ENCODE measurements around the gene MMS22L. TPM values are rescaled to one million over a fixed set of nuclear protein-coding genes. Genes with fewer than 3 reads are reported as not detected.

Gene MMS22L
- total RNA-seq, 4 donors from 2014 or later = 7.7 to 26.4 (median 12.1) TPM

DNA sequence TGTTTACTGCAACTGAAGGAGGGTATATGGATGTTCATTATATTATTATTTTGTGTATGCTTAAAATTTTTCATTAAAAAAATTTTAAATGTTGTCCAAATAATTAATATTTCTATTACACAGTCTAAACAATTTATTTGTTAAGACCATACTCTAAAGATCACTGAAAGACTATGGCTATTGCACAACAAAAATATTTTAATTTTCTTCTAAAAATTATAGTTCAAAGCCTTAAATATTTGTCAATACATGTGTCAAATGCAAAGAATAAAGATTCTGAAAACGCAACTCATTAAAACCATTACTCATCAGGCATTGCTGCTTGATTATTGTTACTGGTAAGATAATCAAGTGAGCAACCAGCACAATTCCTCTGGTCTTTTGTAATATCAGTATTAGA lies 2.2 kb downstream of the MMS22L start:
- no peak overlapping the region for H3K4me3 ChIP-seq
- no peaks in the 10 kb centered on the region for H3K27me3 ChIP-seq
- H3K36me3 ChIP-seq = no peaks in the 10 kb centered on the region
- H3K9me3 ChIP-seq = no peaks in the 10 kb centered on the region
- TF ChIP-seq, protein P1, sequence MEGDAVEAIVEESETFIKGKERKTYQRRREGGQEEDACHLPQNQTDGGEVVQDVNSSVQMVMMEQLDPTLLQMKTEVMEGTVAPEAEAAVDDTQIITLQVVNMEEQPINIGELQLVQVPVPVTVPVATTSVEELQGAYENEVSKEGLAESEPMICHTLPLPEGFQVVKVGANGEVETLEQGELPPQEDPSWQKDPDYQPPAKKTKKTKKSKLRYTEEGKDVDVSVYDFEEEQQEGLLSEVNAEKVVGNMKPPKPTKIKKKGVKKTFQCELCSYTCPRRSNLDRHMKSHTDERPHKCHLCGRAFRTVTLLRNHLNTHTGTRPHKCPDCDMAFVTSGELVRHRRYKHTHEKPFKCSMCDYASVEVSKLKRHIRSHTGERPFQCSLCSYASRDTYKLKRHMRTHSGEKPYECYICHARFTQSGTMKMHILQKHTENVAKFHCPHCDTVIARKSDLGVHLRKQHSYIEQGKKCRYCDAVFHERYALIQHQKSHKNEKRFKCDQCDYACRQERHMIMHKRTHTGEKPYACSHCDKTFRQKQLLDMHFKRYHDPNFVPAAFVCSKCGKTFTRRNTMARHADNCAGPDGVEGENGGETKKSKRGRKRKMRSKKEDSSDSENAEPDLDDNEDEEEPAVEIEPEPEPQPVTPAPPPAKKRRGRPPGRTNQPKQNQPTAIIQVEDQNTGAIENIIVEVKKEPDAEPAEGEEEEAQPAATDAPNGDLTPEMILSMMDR (IDR thresholded peaks at IDR 0.05) = no peak
- H3K27ac ChIP-seq = no peak overlapping the region
- DNase-seq = no peak
- peaks cover 0 to 10% (median 0%) of the 10 kb centered on the region in 4 donors for H3K4me1 ChIP-seq

DNA sequence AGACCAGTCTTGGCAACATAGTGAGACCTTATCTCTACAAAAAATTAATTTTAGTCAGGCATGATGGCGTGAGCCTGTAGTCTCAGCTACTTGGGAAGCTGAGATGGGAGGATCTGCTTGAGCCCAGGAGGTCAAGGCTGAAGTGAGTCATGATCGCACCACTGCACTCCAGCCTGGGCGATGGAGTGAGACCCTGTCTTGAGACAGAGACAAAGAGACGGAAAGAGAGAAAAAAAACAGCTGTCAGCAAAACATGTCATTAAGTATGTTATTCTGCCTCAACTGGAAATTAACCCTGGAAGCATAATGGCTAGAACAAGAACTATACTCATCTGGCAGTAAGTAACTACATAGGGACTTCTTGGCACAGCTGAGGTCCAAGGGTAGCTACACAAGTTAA lies 7.2 kb downstream of the MMS22L start:
- Histone ChIP-seq H3K27ac (no peak overlapping the region), H3K4me3 (no peak overlapping the region), H3K36me3 (peaks cover 0 to 10% (median 0%) of the 10 kb centered on the region in 3 donors)

DNA sequence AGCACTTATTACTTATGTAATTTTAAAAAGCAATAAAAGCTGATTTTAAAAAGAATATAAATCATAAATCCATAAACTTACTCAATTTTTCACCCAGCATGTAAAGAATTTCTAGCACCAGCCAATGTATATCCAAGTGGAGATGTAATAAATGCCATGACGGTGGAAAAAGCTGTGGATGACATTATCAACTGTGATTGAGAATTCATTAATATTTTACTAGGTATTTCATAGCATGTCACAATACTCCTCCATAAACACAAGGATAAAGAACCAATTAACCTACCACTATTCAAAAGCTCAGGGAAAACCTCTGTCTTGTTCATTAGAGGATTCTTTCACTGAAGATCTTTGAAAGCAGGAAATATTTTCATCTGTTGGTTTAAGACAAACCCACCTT lies 13.2 kb downstream of the MMS22L start:
- Histone ChIP-seq H3K9me3 (no peaks in the 10 kb centered on the region), H3K27ac (no peak overlapping the region), H3K4me3 (no peak overlapping the region), H3K27me3 (no peaks in the 10 kb centered on the region), H3K4me1 (no peaks in the 10 kb centered on the region), H3K36me3 (peaks cover 0 to 10% (median 0%) of the 10 kb centered on the region in 3 donors)
- no peak for TF ChIP-seq POLR2A (IDR thresholded peaks at IDR 0.05)
- TF ChIP-seq, protein P1 (IDR thresholded peaks at IDR 0.05) = no peak
- DNase-seq = no peak

More for the DNA sequence above, 7.2 kb downstream of the MMS22L start:
- no peaks in the 10 kb centered on the region for H3K4me1 ChIP-seq
- no peaks in the 10 kb centered on the region for H3K27me3 ChIP-seq
- DNase-seq = no peak
- TF ChIP-seq, protein P1 (IDR thresholded peaks at IDR 0.05) = no peak
- TF ChIP-seq POLR2A (IDR thresholded peaks at IDR 0.05) = no peak
- H3K9me3 ChIP-seq = no peaks in the 10 kb centered on the region

DNA sequence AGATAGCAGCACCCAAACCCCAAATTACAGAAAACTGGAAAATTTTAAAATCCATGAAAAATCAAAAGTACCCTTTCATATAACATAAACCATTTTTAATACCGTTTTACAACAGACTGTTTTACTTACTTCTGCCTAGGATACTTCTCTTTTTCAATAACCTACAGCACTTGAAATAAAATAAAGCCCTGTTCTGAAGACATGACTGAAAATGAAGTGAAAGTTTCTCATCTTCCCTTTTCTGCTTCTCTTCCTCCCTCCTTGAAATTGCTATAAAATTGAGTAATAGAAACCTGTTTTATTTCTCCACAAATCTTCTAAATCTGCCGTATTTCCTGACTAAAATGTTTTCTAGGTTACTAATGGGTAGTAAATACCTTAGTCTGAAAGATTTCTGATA lies 20.3 kb downstream of the MMS22L start:
- Histone ChIP-seq H3K27me3 (no peaks in the 10 kb centered on the region), H3K27ac (no peak overlapping the region), H3K4me1 (no peaks in the 10 kb centered on the region), H3K4me3 (no peak overlapping the region), H3K36me3 (peaks cover 0 to 9% (median 0%) of the 10 kb centered on the region in 3 donors), H3K9me3 (no peaks in the 10 kb centered on the region)
- DNase-seq = no peak
- TF ChIP-seq, protein P1 (IDR thresholded peaks at IDR 0.05) = no peak
- no peak for TF ChIP-seq POLR2A (IDR thresholded peaks at IDR 0.05)

DNA sequence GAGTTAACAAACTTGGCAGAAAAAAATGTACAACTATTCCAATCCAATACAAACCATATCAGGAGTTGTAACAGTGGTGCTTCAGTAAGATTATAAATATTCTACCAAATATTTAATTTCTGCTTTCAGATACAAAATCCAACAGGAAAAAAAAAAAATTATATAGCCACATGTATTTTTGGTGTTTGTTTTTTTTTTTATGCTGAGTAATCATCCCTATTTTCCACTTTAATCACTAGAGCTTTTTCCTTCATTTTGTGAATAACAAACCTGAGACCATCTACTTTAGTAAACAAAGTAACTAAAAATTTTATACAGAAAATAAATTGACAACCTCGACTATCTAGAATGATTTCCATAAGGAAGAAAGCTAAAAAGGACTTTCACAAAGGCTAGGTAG lies 36.2 kb downstream of the MMS22L start:
- H3K36me3 ChIP-seq = peaks cover 0 to 11% (median 0%) of the 10 kb centered on the region in 3 donors
- TF ChIP-seq, protein P1 (IDR thresholded peaks at IDR 0.05) = no peak
- TF ChIP-seq POLR2A (IDR thresholded peaks at IDR 0.05) = no peak
- no peak for DNase-seq
- H3K4me1 ChIP-seq = no peaks in the 10 kb centered on the region
- no peak overlapping the region for H3K4me3 ChIP-seq
- no peaks in the 10 kb centered on the region for H3K27me3 ChIP-seq
- no peaks in the 10 kb centered on the region for H3K9me3 ChIP-seq
- no peak overlapping the region for H3K27ac ChIP-seq

DNA sequence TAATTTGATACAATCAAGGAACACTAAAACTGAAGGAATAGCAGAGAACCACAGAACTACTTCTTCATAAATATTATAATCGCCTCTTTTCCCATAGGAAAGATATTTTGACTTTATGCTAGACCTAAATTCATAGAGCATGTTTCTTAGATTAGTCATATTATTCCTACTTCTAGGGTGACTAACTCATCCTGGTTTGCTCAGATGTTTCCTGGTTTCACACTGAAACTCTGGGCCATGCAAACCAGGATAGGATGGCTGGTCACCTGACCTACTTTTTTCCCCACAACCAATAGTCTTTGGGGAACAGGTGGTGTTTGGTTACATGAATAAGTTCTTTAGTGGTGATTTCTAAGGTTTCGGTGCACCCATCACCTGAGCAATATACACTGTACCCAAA lies 42.8 kb downstream of the MMS22L start:
- H3K4me1 ChIP-seq = no peaks in the 10 kb centered on the region
- H3K4me3 ChIP-seq = no peak overlapping the region
- no peaks in the 10 kb centered on the region for H3K9me3 ChIP-seq
- no peak overlapping the region for H3K27ac ChIP-seq
- no peak for DNase-seq
- no peaks in the 10 kb centered on the region for H3K27me3 ChIP-seq
- peaks cover 0 to 11% (median 0%) of the 10 kb centered on the region in 3 donors for H3K36me3 ChIP-seq
- TF ChIP-seq, protein P1 (IDR thresholded peaks at IDR 0.05) = no peak
- no peak for TF ChIP-seq POLR2A (IDR thresholded peaks at IDR 0.05)

All from Peyer's patch (tissue), 4 donors.